CD1c-positive myeloid dendritic cell (primary cell): Measurements from ENCODE around the gene ZNF316.

Experiments used
- DNase-seq: peaks from one replicate; pipeline ENCODE4 v3.0.0-alpha.2; 2016; ENCODE audit errors: extremely low spot score

Gene ZNF316

GRCh38 chr7:6636741-6637543, at the start of gene ZNF316:
Gene ZNF316, plus strand, starts transcription at chr7:6637318. Its CDS starts 5,092 bp downstream, at chr7:6642410.
- DNase-seq: peak; percentile 87

DNA sequence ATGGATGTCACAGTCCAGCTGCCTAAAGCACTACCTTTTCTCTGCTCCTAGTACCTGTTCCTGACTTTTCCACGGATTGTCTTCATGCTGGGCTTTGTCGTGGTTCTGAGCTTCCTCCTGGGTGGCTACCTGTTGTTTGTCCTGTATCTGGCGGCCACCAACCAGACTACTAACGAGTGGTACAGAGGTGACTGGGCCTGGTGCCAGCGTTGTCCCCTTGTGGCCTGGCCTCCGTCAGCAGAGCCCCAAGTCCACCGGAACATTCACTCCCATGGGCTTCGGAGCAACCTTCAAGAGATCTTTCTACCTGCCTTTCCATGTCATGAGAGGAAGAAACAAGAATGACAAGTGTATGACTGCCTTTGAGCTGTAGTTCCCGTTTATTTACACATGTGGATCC, 48.6 kb upstream of the ZNF316 start:
- no peak for DNase-seq

DNA sequence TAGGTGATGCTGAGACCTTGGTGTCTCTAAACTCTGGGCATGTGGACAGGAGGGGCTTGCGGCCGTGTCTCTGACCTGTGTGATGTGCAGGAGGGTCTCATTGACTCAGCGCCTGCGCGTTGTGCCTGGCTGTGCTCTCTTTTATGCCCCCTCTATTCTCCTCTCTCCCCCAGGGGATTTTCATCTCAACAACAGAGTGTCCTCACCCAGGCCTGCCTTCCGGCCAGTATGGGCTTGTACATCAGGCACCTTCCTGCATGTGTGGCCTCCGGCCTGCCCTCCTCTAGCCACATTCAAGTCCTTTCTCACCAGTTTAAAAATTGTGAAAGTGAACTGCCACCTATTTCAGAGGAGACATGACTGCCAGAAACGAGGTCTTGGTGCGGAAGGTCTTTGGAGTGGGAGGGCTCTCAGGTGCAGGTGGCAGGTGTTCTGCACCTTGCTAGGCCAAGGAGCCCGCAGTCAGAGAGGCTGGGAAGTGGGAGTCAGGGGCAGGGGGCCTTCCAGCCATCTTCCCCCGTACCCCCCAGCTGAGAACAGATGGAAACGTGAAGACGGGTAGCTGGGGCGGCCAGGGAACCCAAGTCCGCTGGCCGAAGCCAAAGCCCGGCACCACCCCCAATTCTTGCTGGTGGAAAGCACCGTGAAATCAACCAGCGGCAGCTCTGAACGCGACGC, 47.8 kb upstream of the ZNF316 start:
- DNase-seq: no peak

DNA sequence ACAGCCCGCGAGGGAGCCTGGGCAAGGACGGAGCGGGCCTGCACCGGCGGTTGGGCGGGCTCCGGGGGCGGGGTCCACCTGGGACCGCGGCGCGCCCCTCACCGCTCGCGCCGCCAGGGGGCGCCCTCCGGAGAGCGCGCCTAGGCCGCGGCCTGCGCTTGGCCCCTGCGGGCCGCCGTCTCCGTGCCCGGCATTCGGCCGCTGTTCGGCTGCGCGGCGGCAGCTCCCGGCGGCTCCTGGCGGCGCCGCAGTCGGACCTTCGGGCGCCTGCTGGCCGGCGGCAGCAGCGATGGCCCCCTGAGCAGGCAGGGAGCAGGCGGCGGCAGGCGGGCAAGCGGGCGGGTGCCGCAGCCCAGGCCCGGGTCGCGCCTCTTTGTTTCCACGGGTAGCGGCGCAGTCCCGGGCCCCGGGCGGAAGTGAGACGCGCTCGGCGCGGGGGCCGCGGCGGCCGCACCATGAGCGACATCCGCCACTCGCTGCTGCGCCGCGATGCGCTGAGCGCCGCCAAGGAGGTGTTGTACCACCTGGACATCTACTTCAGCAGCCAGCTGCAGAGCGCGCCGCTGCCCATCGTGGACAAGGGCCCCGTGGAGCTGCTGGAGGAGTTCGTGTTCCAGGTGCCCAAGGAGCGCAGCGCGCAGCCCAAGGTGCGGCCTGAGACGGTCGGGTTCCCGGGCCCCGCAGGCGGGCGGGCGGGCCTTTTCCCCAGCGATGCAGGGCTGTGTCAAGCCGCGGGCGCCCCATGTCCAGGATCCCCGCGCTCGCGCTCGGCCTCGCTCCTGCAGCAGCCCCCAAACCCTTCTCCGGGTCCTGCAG, 47.1 kb upstream of the ZNF316 start, which contains the start of gene INTS15:
INTS15 (plus strand) TSS at position 193 of the 816 bp plus-strand sequence; CDS start at position 456, 263 bp downstream.
- DNase-seq: peak; percentile 93

DNA sequence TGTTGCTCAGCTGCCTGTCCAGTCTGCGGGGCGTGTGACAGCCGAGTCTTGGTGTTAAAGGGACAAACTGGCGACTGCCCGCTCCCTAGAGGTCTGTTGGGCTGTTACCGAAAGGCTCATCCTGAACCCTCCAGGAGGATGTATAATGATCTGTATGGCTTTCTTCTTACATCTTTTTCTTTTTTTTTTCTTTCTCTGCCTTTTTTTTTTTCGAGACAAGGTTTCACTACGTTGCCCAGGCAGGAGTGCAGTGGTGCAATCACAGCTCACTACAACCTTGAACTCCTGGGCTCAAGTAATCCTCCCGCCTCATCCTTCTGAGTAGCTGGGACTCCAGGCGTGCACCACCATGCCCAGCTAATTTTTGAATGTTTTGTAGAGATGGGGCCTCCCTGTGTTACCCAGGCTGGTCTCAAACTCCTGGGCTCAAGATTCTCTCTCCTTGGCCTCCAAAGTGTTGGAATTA, 46.4 kb upstream of the ZNF316 start:
- DNase-seq: no peak

GRCh38 chr7:6600093-6600492, 37.0 kb upstream of the ZNF316 start:
- DNase-seq: no peak

DNA sequence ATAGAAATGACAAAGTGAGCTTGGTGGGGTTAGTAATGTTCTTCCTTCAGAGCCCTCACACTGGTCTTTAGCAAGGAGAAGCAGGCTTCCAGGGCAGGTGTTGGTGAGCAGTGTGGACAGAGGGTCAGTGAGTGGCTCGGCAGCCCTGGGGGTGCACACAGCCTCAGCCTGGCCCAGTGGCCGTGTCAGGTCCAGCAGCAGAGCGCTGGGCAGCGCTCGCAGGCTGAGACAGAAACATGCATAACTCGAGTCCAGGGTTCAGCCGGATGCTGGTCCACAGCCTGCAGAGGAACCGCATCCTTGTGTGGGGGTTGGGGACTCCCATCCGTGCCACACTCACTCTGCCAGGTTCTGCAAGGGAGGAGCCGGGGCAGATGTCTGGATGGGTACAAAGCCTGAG, 32.7 kb upstream of the ZNF316 start:
- no peak for DNase-seq

DNA sequence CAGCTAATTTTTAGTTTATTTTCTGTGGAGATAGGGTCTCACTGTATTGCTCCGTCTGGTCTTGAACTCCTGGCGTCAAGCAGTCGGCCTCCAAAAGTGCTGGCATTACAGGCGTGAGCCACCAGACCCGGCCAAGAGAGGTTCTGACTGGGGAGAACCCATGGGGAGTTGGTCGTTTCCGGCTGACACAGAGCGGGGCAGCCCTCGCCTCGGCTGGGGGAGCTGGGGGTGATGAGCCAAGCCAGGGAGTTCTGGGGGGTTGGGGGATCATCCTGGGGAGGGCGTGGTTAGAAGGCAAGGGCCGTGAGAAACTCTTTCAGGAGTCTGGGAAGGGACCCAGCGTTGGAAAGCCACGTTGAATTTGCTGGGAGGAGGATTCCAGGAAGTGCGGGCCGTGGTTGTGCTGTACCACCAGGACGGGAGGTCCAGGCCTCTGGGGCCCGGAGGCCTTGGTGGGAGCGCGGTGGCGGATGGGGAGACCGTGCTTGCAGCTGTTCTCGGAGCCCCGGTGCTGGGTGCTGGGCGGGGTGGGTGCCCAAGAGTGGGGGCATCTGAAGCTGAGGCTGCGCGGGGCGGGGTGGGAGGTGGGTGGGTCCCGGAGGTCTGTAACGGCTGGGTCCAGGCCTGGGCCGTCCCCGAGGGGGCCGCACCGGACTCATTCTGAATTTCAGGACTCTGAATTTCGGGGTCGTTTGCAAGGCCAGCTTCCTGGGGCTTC, 30.1 kb upstream of the ZNF316 start:
- no peak for DNase-seq

GRCh38 chr7:6607651-6608051, 29.5 kb upstream of the ZNF316 start:
- no peak for DNase-seq

- DNase-seq: no peak
Measured at GRCh38 chr7:6608081-6608480, 29.0 kb upstream of the ZNF316 start.

DNA sequence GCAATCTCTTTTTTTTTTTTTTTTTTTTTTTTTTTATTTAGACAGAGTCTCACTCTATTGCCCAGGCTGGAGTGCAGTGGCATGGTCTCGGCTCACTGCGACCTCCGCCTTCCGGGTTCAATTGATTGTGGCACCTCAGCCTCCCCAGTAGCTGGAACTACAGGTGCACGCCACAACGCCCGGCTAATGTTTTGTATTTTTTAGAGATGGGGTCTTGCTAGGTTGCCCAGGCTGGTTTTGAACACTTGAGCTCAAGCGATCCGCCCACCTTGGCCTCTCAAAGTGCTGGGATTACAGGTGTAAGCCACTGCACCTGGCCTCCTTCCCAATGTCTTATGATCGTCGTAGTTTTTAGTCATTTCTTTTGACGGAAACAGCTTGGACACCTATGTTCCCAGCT, 28.3 kb upstream of the ZNF316 start:
- no peak for DNase-seq

GRCh38 chr7:6612819-6613218, 24.3 kb upstream of the ZNF316 start:
- no peak for DNase-seq

DNA sequence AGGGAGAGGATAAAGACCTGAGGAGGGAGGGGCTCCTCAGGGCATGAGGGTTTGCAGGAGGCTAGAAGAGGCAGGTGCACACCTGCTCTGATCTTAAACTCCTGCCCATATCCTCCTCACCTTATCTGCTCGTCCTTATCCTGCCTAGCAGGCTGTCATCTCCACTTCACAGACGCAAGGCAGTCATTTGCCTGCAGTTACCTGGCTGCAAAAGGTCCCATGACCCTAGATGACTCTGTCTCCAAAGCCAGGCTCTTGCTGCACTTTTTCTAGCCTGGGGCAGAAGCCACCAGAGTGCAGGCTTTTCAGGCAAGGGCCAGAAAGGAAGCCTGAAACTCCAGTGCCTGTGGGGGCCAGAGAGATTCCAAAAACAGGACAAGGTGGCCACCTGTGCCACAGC, 23.4 kb upstream of the ZNF316 start:
- no peak for DNase-seq

DNA sequence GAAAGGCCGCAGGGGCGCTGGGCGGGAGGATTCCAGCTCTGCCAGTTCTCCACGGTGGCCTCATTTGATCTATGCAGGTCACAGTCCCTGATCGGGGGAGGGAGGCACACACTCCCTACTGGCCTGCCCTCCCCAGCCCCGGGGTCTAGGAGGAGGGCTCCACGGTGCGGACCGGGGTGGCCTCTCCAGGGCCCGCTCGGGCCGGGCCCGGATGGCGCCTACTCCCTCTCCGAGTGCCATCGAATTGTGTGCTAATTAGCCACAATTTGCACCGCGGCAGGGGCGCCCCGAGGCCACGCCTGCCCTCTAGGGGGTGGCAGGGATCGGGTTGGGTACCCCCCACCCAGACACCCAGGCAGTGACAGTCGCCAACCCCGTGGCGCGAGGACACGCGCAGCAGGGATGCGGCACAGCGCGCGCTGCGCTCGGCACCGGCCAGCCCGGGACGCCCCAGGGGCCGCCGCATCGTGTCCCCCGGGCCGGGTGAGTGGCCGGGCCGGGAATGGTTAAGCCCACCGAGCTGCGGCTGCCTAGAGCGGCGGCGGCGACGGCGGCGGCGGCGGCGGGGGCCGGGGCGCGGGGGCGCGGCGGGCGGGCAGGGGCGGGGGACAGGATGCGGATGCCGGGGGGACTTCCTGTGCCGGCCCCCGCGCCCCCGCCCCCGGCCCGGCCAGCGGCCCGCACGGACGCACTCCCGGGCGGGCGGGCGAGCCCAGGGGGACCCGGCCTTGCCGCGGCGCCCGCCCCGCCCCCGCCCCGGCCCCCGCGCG, 22.0 kb upstream of the ZNF316 start, which contains the start of gene ZNF853:
ZNF853 (plus strand) TSS at position 658 of the 770 bp plus-strand sequence. CDS start 565 bp downstream, outside the sequence.
- no peak for DNase-seq

DNA sequence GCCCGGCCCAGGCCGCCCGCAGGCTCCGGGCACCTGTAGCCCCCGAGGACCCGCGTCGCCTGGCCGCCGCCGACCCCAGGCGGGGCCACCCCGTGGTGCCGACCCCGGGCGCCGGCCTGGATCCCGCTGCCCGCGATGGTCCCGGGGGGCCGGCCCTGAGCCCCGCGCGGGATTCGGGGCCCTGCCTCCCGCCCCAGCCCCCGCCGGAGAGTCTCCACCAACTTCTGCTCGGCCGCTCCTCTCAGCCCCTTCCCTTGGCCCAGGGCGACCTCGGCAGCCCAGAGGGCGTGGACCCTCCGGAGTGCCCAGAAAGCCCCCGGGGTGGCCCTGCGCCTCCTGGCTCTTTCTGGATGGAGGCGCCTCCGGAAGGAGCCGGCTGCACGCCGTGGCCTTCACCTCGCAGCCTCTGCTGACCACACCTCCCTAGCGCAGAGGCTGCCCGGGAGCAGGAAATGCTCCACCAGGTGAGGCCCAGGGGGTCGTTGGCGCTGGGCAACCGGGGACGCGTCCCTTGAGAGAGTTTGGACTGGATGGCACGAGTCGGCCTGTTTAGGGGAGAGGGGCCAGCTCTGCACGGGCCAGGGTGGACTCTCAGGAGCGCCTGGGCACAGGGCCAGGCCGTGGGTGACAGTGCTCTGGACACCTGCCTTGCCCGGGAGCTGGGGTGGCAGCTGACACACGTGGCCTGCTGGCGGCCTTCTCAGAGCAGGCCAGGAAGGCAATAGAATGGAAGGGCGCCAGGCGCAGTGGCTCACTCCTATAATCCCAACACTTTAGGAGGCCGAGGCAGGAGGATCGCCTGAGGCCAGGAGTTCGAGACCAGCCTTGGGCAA, 21.2 kb upstream of the ZNF316 start:
- no peak for DNase-seq

DNA sequence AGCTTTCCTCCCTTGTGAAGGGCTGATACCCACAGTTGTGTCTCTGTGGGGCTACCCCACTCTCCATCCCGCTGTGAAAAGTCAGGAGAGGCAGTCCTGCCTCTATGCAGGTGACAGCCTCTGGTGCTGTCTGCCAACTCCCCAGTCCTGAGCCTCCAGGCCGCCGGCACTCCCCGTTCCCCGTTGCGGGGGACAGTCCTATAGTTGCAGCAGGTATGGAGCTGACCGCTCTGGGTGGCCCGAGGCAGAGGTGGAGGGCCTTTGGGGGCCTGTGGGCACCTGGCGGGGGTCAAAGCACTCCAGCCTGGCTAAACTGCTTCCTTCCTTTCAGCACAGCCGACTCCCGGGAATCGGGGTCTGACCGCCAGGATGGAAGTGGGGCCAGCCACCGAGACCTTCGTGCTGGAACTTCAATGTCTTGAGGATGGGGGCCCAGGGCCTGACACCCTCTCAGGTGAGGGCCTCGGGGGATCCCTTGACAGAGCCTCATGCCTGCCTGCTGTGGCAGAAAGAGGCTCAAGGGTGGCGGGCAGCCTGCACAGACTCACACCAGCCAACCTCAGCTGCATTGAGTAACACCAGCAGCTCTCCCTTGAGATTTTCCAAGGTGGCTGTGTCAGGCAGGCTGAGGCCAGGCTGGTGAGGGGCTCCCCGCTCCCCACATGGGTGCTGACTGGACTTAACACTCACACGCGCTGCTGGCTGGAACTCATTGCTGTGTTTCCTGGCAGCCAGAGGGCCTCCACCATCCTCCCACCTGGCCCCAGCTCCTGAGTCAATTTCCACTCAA, 20.1 kb upstream of the ZNF316 start:
- no peak for DNase-seq

DNA sequence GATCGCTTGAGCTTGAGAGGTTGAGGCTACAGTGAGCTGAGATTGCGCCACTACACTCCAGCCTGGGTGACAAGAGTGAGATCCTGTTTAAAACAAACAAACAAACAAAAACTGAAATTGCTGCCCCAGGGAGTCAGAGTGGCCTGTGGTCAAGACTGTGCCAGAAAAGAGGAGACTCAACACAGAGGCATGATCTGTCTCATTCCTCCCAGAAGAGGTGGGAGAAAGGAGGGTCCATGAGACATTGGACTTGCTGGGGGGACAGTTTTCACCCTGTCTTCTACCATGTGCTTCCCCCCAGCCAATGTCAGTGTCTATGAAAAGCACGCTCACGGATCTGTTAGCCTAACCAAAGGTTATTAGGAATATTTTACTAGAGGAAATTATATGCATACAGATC, 18.5 kb upstream of the ZNF316 start:
- no peak for DNase-seq

GRCh38 chr7:6619961-6620360, 17.2 kb upstream of the ZNF316 start:
- no peak for DNase-seq
